Activated effector memory CD4-positive, alpha-beta T cell treated with anti-CD3 and anti-CD28 coated beads, Interleukin-2, amount 50 U/mL, for 16 hours (primary cell): ENCODE measurements around the gene KLHL28.

Experiments used
- DNase-seq: peaks from one replicate; pipeline ENCODE4 v3.0.0-alpha.2; 2020

The KLHL28 gene

GRCh38 chr14:44961554-44962333 is at the start of gene KLHL28, which contains the start of gene TOGARAM1:
Gene KLHL28 (minus strand): TSS chr14:44961947. CDS start chr14:44945928, 16,019 bp downstream.
Gene TOGARAM1 (plus strand): TSS chr14:44962190. CDS start chr14:44962422, 232 bp downstream.
- peak; percentile 98 for DNase-seq

GRCh38 chr14:45003924-45004323 is 42.2 kb upstream of the KLHL28 start:
- no peak for DNase-seq

DNA sequence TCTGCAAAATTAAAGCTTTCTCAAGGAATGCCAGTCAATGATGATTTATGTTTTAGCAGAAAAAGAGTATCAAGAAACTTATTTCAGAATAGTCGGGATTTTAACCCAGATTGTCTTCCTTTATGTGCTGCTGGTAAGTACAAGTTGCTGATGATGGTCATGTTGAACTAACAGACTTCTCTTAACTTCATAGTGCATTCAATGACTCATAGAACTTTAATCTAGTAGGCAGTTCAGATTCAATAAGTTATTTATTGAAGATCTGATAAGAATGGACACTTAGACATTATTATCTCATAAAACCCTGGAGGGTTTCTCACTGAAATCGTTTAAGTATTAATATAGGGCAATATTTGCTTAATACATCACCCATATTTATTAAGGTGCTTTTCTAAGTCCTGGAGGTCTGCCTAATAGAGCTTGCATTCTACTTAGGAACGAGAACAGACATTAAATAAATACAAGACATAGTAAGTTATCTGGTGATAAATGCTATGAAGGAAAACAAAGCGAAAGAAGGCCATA is 34.1 kb upstream of the KLHL28 start:
- no peak for DNase-seq

DNA sequence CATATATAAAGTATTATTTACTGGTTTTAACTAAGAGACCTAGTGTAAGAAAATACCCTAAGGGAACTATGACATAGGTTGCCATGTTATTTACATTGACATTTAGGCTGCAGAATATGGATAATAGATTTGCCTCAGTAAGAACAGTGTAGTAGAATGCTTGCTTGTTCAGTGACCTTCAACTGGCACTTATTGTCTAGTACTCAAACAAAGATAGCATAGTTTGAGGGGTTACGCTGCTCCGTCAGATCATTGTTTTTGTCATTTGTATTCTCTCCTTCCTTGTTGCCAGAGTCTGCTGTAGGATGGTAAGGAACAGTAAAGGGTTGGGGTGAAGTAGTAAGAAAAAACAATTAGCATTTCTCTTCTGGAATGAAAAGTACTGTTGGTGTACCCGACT is 33.4 kb upstream of the KLHL28 start:
- no peak for DNase-seq

DNA sequence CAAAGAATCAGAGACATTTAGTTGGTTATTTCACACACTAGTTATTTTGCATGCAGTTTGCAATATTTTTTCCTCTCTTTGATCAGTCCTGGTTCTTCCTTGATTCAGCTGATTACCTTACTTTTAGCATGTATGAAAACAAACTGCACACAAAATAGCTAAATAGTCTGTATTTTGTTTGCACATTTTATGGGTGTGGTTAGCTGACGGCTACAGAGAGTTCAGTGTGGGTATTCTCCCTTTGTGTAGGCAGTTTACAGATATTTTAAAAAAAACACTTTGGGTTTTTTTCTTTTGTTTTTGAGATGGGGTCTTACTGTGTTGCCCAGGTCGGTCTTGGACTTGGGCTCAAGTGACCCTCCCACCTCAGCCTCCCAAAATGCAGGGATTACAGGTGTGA is 28.8 kb upstream of the KLHL28 start:
- no peak for DNase-seq

DNA sequence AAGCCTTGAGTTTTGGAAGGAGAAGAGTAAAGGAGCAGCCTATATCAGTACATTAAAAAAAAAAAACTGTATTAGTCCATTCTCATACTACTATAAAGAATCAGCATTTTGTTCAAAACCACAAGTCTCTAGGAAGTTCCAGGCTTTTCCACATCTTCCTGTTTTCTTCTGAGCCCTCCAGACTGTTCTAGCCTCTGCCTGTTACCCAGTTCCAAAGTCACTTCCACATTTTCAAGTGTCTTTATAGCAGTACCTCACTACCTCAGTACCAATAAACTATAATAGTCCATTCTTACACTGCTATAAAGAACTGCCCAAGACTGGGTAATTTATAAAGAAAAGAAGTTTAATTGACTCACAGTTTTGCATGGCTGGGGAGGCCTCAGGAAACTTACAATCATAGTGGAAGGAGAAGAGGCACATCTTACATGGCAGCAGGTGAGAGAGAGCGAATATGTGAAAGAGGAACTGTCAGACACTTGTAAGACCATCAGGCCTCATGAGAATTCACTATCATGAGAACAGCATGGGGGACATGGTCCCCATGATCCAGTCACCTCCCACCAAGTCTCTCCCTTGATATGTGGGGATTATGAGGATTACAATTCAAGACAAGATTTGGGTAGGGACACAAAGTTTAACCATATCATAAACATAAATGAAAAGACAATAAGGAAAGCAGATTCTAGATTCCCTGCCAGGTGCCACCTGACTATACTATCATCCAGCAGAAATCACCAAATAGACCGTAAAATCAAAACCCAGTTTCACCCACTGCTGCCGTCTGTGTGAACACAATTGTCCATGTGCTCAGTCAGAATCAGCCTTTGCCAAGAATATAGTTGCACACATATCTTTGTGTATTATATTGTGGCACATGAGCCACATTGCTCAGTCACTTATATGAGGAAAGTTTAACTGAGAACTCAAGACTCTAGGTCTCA is 28.0 kb upstream of the KLHL28 start:
- no peak for DNase-seq

- no peak for DNase-seq
These were observed 26.9 kb upstream of the KLHL28 start for GRCh38 chr14:44988694-44989093.

GRCh38 chr14:44982594-44982993 is 20.8 kb upstream of the KLHL28 start:
- DNase-seq, result no peak

GRCh38 chr14:44981198-44981597 is 19.5 kb upstream of the KLHL28 start:
- DNase-seq, result no peak

DNA sequence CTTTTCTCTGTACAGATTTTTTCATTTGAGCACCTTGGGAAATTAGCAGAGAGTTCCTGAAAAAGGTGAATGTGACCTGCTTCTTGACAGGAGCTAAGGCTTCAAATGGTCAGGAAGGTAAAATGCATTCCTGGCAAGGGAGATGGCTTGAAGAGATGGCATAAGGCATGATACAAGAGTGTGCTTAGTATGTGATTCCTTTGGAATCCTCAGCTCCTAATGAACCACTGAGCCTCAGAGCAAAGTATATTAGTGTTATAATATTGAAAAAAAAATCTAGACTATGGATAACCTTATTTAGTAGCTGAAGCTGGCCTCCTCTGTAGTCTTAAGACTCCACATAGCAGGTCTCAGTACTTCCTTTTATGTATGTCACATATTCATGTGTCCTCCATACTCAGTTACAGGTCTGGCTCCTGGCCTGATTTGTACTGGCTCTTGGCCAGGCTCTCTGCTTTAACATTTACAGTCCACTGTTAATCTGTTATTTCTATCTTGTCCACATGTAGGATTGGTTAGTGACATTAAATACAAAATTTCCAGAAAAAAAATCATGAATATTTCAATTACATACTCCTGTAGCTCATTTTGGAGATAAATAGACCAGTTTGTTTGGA is 18.1 kb upstream of the KLHL28 start:
- no peak for DNase-seq

DNA sequence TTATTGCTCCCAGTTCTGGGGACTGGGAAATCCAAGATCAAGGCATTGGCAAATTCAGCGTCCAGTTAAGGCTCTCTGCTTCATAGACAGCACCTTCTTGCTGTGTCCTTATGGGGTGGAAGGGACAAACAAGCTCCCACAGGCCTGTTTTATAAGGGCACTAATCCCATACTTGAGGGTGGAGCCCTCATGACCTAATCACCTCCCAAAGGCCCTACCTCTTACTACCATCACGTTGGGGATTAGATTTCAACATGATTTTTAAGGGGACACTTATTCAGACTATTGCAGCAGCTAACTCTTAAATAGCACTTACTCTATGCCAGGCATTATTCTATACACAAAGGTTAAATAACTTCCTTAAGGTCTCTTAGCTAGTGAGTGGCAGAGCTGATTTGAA is 17.5 kb upstream of the KLHL28 start:
- no peak for DNase-seq

GRCh38 chr14:44971459-44971858 is 9.7 kb upstream of the KLHL28 start:
- DNase-seq, result no peak

- no peak for DNase-seq
These were observed 9.2 kb upstream of the KLHL28 start for GRCh38 chr14:44970907-44971306.

DNA sequence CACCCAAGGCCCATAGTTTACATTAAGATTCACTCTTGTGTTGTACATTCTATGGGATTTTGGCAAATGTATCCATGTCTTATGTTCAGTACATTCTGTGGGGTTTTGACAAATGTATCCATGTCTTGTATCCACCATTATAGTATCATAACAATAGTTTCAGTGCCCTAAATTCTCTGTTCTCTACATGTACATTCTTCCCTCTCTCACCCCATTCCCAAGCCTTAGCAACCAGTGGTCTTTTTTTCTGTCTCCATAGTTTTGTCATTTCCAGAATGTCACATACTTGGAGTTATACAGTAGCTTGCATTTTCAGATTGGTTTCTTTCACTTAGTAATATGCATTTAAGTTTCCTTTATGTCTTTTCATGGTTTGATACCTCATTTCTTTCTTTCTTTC is 7.0 kb upstream of the KLHL28 start:
- no peak for DNase-seq

- no peak for DNase-seq
These were observed 5.0 kb upstream of the KLHL28 start for GRCh38 chr14:44966601-44967336.

DNA sequence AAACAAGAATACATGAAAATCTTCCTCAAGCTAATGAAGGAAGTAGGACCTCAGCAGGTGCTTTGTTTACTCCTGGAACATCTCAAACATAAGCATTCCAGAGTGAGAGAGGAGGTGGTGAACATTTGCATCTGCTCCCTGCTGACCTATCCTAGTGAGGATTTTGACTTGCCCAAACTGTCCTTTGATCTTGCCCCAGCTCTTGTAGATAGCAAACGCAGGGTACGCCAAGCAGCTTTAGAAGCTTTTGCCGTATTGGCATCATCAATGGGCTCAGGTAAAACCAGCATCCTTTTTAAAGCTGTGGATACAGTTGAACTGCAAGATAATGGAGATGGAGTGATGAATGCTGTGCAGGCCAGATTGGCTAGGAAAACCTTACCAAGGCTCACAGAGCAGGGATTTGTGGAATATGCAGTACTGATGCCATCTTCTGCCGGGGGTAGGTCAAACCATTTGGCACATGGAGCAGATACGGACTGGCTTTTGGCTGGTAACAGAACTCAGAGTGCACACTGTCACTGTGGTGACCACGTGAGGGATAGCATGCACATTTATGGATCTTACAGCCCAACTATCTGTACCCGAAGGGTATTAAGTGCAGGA is 2.1 kb upstream of the KLHL28 start:
- no peak for DNase-seq

DNA sequence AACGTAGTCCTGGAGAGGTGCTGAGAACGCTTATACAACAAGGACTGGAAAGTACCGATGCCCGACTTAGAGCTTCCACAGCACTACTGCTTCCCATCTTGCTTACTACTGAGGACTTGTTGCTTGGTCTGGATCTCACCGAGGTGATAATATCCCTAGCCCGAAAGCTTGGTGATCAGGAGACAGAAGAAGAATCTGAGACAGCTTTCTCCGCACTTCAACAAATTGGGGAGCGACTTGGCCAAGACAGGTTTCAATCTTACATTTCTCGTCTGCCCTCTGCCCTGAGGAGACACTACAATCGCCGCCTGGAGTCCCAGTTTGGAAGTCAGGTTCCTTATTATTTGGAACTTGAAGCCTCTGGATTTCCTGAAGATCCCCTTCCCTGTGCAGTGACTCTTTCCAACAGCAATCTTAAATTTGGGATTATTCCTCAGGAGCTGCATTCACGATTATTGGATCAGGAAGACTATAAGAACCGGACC is 1.3 kb upstream of the KLHL28 start:
- DNase-seq, result no peak

DNA sequence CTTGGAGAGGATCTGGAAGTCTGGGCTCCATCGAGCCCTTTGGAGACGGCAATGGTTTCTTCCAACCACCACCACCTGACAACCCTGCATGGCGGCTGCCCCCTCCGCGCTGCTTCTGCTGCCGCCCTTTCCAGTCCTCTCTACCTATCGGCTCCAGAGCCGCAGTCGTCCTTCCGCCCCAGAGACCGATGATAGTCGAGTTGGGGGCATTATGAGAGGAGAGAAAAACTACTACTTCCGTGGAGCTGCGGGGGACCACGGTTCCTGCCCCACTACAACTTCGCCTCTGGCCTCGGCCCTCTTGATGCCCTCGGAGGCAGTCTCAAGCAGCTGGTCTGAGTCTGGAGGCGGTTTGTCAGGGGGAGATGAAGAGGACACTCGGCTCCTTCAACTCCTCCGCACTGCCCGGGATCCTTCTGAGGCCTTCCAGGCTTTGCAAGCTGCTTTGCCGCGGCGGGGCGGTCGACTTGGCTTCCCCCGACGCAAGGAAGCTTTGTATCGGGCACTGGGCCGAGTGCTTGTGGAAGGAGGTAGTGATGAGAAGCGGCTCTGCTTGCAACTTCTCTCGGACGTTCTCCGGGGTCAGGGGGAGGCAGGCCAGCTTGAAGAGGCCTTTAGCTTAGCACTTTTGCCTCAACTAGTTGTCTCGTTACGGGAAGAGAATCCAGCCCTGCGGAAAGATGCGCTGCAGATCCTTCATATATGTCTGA is 742 bp upstream of the KLHL28 start:
- no peak for DNase-seq

DNA sequence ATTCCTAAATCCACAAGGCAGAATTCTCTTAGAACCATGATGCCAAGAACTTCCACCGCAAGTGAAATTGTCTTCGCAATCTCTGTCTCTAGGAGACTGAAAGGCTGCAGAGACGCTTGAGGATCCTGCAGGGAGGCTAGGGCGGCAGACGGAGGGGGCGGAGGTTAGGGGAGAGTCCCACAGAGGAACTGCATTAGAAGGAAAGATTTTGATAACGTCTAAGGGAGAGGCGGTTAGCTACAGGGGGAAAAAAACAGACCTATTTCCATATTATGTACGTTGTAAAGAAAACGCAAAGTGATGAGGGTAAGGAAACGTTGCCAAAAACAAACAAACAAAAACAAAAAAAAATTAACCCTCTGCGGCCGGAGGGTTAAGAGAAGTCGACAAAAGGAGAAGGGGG is 595 bp downstream of the KLHL28 start:
- peak; percentile 86 for DNase-seq

DNA sequence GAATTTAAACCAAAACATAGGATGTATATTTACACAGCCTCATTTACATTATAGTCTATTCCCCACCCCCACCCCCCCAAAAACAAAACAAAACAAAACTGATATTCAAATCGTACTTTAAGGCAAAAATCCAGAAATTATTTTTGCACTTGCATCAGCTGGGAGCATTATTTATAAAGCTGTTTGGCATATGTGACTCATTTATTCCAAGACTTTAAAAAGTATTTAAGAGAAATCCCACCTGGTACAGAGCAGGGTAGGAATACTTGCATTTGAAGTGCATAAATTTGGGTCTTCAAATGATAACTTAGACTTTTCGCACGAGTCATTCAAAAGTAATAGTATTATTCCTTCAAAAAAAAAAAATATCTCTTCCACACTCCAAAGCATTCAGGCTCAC is 1.1 kb downstream of the KLHL28 start:
- DNase-seq, result no peak

DNA sequence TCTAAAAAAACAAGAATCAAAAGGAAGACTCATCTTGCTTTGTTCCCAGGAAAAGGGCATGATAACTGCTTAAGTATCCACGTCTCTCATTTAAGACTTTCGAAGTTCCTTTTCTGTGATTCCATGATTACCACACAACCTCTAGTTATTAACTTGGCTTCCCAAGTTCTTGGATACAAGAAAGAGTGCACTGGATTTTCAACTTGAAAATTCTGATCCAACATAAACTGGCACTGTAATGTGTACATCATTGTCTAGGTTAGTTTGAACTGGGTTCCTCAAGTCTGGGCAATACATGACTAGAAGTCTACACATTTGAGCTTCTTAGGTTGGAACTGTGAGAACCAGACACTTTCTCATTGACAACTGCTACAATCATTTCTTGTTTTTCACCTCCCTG is 1.6 kb downstream of the KLHL28 start:
- no peak for DNase-seq
